Heart left ventricle (tissue), 13 donors: Measurements from ENCODE around the gene GRIN1.

Source experiments
- POLR2A ChIP-seq, 2 donors: fragments of 450-650 bp; IDR thresholded peaks; one replicate each; pipeline ENCODE4 v1.6.1; 2017; ENCODE audit warnings: antibody characterized with exemption in 2 of 2, mild to moderate bottlenecking in 2 of 2, moderate library complexity in 2 of 2
- TF ChIP-seq, protein P1 (sequence below), 12 donors: fragments of 200-600 bp; sonication (generic) in 4 of 12; IDR thresholded peaks; one replicate each; pipeline versions ENCODE4 v1.5.0 to v1.8.0; 2018 to 2022; ENCODE audit warnings: antibody characterized with exemption in 12 of 12, mild to moderate bottlenecking in 5 of 12
- donor health status: ischemic (EF 13 %, LVEDD 7.1; RV severe dilation, severe dysfunction).
- donor health status: DM: no; HTN: yes; CAD: no.
- donor health status: DM: no; HTN: no; CAD: no.
- donor health status: ischemic (EF 25% LVEDD 6.9; RV normal size, moderate dysfunction).
- donor health status: ischemic (EF 25% LVEDD 5.7; RV mildly dilated, moderate dysfunction).
- donor health status: ischemic (EF 35%, LVEDD 5.7; RV mildly dilated, moderate dysfunction).
- donor health status: nonischemic (EF 11% LVEDD 7.7; RV severe dilation, severe dysfunction).
- donor health status: DM: yes; HTN: yes; CAD: no.
- donor health status: PGD.
- donor health status: ischemic (EF 29% LVEDD 5.4; RV normal size, mild dysfunction).
- donor health status: nonischemic (EF 23%, LVEDD 6.1; RV moderate dilation, normal function).

DNA sequence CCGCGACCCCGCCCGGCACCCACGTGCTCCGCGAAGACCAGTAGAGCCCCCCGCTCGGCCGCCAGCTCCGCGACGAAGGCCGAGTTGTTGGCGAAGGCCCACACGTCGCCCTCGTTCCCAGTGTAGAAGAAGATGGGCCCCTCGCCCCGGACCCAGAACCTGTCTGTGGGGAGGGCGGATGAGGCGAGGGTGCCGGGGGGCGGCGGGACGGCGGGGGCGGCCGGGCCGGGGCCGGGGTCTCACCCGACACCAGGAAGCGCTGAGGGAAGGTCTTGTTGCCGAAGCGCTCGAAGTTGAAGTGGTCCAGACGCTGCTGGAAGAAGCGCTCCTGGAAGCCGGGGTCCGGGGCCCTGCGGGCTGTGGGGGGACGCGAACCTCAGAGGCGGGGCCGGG lies 24.7 kb upstream of the GRIN1 start:
- TF ChIP-seq, protein P1, sequence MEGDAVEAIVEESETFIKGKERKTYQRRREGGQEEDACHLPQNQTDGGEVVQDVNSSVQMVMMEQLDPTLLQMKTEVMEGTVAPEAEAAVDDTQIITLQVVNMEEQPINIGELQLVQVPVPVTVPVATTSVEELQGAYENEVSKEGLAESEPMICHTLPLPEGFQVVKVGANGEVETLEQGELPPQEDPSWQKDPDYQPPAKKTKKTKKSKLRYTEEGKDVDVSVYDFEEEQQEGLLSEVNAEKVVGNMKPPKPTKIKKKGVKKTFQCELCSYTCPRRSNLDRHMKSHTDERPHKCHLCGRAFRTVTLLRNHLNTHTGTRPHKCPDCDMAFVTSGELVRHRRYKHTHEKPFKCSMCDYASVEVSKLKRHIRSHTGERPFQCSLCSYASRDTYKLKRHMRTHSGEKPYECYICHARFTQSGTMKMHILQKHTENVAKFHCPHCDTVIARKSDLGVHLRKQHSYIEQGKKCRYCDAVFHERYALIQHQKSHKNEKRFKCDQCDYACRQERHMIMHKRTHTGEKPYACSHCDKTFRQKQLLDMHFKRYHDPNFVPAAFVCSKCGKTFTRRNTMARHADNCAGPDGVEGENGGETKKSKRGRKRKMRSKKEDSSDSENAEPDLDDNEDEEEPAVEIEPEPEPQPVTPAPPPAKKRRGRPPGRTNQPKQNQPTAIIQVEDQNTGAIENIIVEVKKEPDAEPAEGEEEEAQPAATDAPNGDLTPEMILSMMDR (IDR thresholded peaks at IDR 0.05): no peak
- no peak for TF ChIP-seq POLR2A (IDR thresholded peaks at IDR 0.05)
